ENCODE data around the gene SCGB3A2.

DNA sequence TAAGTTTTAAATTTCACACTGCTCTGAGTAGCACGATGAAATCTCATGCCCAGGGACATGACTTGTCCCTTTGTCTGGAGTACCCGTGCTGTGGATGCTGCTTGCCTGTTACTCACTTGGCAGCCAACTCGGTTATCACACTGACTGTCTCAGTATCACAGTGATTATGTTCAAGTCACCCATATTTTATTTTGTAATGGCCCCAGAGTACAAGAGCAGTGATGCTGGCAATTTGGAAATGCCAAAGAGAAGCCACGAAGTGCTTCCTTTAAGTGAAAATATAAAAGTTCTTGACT, 22.8 kb upstream of the SCGB3A2 start:
- TF ChIP-seq, protein P1, sequence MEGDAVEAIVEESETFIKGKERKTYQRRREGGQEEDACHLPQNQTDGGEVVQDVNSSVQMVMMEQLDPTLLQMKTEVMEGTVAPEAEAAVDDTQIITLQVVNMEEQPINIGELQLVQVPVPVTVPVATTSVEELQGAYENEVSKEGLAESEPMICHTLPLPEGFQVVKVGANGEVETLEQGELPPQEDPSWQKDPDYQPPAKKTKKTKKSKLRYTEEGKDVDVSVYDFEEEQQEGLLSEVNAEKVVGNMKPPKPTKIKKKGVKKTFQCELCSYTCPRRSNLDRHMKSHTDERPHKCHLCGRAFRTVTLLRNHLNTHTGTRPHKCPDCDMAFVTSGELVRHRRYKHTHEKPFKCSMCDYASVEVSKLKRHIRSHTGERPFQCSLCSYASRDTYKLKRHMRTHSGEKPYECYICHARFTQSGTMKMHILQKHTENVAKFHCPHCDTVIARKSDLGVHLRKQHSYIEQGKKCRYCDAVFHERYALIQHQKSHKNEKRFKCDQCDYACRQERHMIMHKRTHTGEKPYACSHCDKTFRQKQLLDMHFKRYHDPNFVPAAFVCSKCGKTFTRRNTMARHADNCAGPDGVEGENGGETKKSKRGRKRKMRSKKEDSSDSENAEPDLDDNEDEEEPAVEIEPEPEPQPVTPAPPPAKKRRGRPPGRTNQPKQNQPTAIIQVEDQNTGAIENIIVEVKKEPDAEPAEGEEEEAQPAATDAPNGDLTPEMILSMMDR (IDR thresholded peaks at IDR 0.05; ENCODE audit: poor library complexity, severe bottlenecking) = no peak
- TF ChIP-seq MXI1 (conservative IDR thresholded peaks at IDR 0.05; ENCODE audit: poor library complexity, severe bottlenecking) (no peak), REST (IDR thresholded peaks at IDR 0.05; ENCODE audit: borderline replicate concordance) (no peak), POLR2AphosphoS5 (IDR thresholded peaks at IDR 0.05) (no peak), RAD21 (conservative IDR thresholded peaks at IDR 0.05) (no peak), SMC3 (conservative IDR thresholded peaks at IDR 0.05; ENCODE audit: poor library complexity) (no peak), EZH2 (IDR thresholded peaks at IDR 0.05; ENCODE audit: borderline replicate concordance, insufficient read depth, low read length, poor library complexity, severe bottlenecking) (no peak), EP300 (conservative IDR thresholded peaks at IDR 0.05; ENCODE audit: poor library complexity, severe bottlenecking) (no peak)
